H1 (cell line): ENCODE measurements around the gene CRADD. TPM values are rescaled to one million over a fixed set of nuclear protein-coding genes. Genes with fewer than 3 reads are reported as not detected.

Source experiments
- ATF2 ChIP-seq: IDR thresholded peaks from 2 replicates; pipeline ENCODE4 v1.6.1; 2012; ENCODE audit warnings: low read length, inconsistent platforms
- JUND ChIP-seq: IDR thresholded peaks from 2 replicates; pipeline ENCODE4 v1.6.1; 2011; ENCODE audit warnings: mild to moderate bottlenecking, improper control_type of control experiment, low read length
- KDM1A ChIP-seq: fragments of 200-600, 300-600 bp; sonication (generic); IDR thresholded peaks from 2 replicates; pipeline ENCODE4 v1.7.1; 2016; ENCODE audit warnings: mild to moderate bottlenecking, low read length, borderline replicate concordance
- MAX ChIP-seq: IDR thresholded peaks from 2 replicates; pipeline ENCODE4 v1.6.1; 2012; ENCODE audit warnings: inconsistent platforms
- POU5F1 ChIP-seq: IDR thresholded peaks from 2 replicates; pipeline ENCODE4 v1.6.1; 2011; ENCODE audit warnings: low read depth, mild to moderate bottlenecking, low read length, moderate library complexity
- RNF2 ChIP-seq: fragments of 200-900, 300-1000 bp; sonication (generic); IDR thresholded peaks from 2 replicates; pipeline ENCODE4 v1.7.1; 2016; ENCODE audit warnings: borderline replicate concordance, low read depth, mild to moderate bottlenecking, antibody characterized with exemption, low read length; ENCODE audit not compliant: poor library complexity, severe bottlenecking; ENCODE audit errors: missing control alignments
- SIN3A ChIP-seq, 2 experiments: IDR thresholded peaks in 1 of 2; conservative IDR thresholded peaks in 1 of 2; 2 replicates each; pipeline ENCODE4 v1.6.1; 2011 to 2012; ENCODE audit warnings: low read length in 2 of 2, improper control_type of control experiment in 1 of 2, low read depth in 1 of 2, mild to moderate bottlenecking in 1 of 2
- SUZ12 ChIP-seq: fragments of 200-600 bp; sonication (generic); IDR thresholded peaks from 2 replicates; pipeline ENCODE4 v1.6.1; 2012; ENCODE audit warnings: mild to moderate bottlenecking, inconsistent platforms, low read length, moderate library complexity, mixed read lengths
- polyA plus RNA-seq, 7 experiments: library from polyadenylated mRNA; depleted of rRNA in 3 of 7; stranded (reverse) in 5 of 7; unstranded in 2 of 7; fragments of >200 nt in 5 of 7; fragments of 200-250 nt in 2 of 7; gene quantifications; 1 replicate in 5 of 7; 2 replicates in 1 of 7; 4 replicates in 1 of 7; pipeline versions ENCODE4 v1.2.1 to v1.2.3, GENCODE V29; 2011 to 2013; ENCODE audit warnings: missing spikeins in 2 of 7, mixed read lengths in 2 of 7
- total RNA-seq: library from RNA; stranded (reverse); fragmentation: NEBNext Ultra II Directional; extraction: Animal tissue kit (Norgen Biotek cat#: 25700); gene quantifications from 2 replicates; pipeline ENCODE4 v1.2.1, GENCODE V29; 2021

CRADD gene
- total and polyA plus RNA-seq, 2 of the 8 experiments (the other 6 are each of a cell fraction or from before 2014, with no cell fraction given): 8.1 to 15.4 TPM

- TF ChIP-seq ATF2: no peak
- no peak for TF ChIP-seq JUND
- no peak for TF ChIP-seq POU5F1
- TF ChIP-seq SUZ12: no peak
- no peak for TF ChIP-seq KDM1A
- no peak for TF ChIP-seq MAX
- TF ChIP-seq SIN3A (conservative IDR thresholded peaks at IDR 0.05 in 1 of 2, IDR thresholded peaks at IDR 0.05 in 1 of 2; ENCODE audit: low read depth in 1 of 2, low read length in 2 of 2): no peak
- no peak for TF ChIP-seq RNF2
Observed at GRCh38 chr12:93757792-93758694, 80.9 kb downstream of the CRADD start (continued).
